ENCODE results near the gene CTU2.

CTU2 gene

GRCh38 chr16:88764080-88764479 is 57.8 kb downstream of the CTU2 start:
- DNase-seq = no peak

DNA sequence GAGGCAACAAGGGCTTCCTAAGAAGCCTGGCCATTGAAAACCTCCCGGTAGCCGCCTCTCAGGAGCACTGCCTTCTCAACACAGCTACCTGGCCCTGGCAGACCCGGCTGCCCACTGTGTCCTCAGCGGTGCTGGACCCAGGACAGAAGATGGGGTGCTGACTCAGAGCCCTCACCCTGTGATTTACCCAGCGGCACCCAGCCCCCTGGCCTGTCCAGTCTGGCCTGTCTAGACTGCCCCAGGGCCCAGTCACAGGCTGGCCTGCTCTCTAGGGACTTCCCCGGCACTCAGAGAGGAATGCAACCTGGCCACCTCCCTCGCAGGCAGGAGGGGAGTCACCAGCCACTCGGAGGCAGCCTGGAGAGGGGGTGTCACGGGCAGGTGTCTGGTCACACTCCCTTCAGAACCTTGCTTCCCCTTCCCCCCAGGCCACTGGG is 58.6 kb downstream of the CTU2 start:
- DNase-seq = no peak

Data from activated effector memory CD4-positive, alpha-beta T cell treated with anti-CD3 and anti-CD28 coated beads, Interleukin-2, amount 50 U/mL, for 16 hours (primary cell).